Glomerular visceral epithelial cell (primary cell): ENCODE results near the gene JAM3.

Source experiments
- DNase-seq: peaks from one replicate; pipeline ENCODE4 v3.0.0-alpha.2; 2016; ENCODE audit errors: extremely low spot score

The JAM3 gene

GRCh38 chr11:134039726-134040385 lies 29.0 kb upstream of the JAM3 start:
- no peak for DNase-seq

GRCh38 chr11:134040386-134041302 lies 28.2 kb upstream of the JAM3 start:
- DNase-seq, result no peak

GRCh38 chr11:134041349-134041748 lies 27.5 kb upstream of the JAM3 start:
- DNase-seq, result no peak

- DNase-seq, result no peak
Measured at GRCh38 chr11:134041791-134042696, 26.8 kb upstream of the JAM3 start.

- no peak for DNase-seq
Measured at GRCh38 chr11:134043821-134044420, 25.0 kb upstream of the JAM3 start.

- DNase-seq, result no peak
Measured at GRCh38 chr11:134044514-134045284, 24.2 kb upstream of the JAM3 start.

GRCh38 chr11:134045799-134046635 lies 22.9 kb upstream of the JAM3 start:
- no peak for DNase-seq

- DNase-seq, result no peak
Measured at GRCh38 chr11:134046681-134047449, 22.0 kb upstream of the JAM3 start.

GRCh38 chr11:134047586-134047999 lies 21.3 kb upstream of the JAM3 start:
- no peak for DNase-seq

- no peak for DNase-seq
Measured at GRCh38 chr11:134048028-134048427, 20.8 kb upstream of the JAM3 start.

GRCh38 chr11:134049303-134049702 lies 19.6 kb upstream of the JAM3 start:
- no peak for DNase-seq

GRCh38 chr11:134050541-134051383 lies 18.1 kb upstream of the JAM3 start:
- DNase-seq, result peak; percentile 8

- DNase-seq, result no peak
Measured at GRCh38 chr11:134052395-134052987, 16.4 kb upstream of the JAM3 start.

- DNase-seq, result no peak
Measured at GRCh38 chr11:134052988-134053945, 15.6 kb upstream of the JAM3 start.

GRCh38 chr11:134055029-134055428 lies 13.8 kb upstream of the JAM3 start:
- no peak for DNase-seq

GRCh38 chr11:134060316-134060715 lies 8.6 kb upstream of the JAM3 start:
- DNase-seq, result no peak
